Measurements from ENCODE around the gene HDAC11. TPM values are rescaled to one million over a fixed set of nuclear protein-coding genes. Genes with fewer than 3 reads are reported as not detected.

Gene HDAC11
- total RNA-seq, 1 experiment from 2014 or later = 12.0 TPM

DNA sequence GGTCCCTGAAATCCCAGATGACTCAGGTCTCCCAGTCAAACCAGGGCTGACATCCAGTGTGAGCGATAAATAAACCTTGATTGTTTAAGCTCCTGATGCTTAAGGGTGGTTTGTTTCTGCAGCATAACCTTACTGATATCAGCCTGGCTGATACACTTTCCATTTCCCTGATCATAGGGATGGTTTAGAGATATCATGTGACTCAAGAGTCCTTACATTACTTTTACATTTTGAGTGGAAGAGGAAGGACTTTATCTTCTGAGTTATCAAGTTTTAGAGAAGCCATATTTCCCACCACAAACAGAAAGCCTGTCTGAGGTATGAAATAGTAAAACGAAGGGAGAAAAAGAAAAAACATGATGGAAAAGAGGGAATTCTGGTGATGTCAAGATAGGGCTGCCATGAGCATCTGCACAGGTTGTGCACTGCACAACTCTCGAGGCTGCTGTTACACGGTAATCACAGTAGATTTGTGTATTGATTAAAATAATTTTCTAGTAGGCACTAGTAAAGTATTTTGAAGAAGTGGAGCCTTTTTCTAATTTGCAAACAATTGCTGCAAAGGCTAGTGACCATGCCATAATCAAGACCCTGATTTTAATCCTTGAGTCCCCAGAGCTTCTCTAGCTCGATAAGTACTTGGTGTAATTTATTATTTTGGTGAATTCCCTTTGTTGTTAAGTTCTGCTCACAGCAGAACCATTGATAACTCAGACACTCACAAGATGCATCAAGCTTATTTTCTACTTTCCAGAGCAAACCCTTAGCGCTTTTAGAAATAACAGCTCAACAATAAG lies 34.7 kb downstream of the HDAC11 start:
- ATAC-seq (no peak), DNase-seq (ENCODE audit: low spot score) (no peak)
- Mint-ChIP-seq H3K27ac (no peak overlapping the region), H3K27me3 (ENCODE audit: low read depth) (no peaks in the 10 kb centered on the region; the same call in 1 of the 2 replicates), H3K9me3 (no peaks in the 10 kb centered on the region), H3K4me1 (peaks cover 3% of the 10 kb centered on the region; the same call in 1 of the 2 replicates), H3K36me3 (no peaks in the 10 kb centered on the region), H3K4me3 (no peak overlapping the region)
- CTCF ChIA-PET = interaction anchor here (1.0 to 2.3 kb wide), 3 partner anchors 14 to 35 kb away, joined by 5 to 11 read pairs (median 9); partner anchors contain the start of gene HDAC11
- POLR2A ChIA-PET = no interaction called here
- TF ChIP-seq, protein P1, sequence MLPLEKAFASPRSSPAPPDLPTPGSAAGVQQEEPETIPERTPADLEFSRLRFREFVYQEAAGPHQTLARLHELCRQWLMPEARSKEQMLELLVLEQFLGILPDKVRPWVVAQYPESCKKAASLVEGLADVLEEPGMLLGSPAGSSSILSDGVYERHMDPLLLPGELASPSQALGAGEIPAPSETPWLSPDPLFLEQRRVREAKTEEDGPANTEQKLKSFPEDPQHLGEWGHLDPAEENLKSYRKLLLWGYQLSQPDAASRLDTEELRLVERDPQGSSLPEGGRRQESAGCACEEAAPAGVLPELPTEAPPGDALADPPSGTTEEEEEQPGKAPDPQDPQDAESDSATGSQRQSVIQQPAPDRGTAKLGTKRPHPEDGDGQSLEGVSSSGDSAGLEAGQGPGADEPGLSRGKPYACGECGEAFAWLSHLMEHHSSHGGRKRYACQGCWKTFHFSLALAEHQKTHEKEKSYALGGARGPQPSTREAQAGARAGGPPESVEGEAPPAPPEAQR (CRISPR knock-in tag; IDR thresholded peaks at IDR 0.05) = no peak
- no peak for TF ChIP-seq KAT7 (CRISPR knock-in tag; IDR thresholded peaks at IDR 0.05; ENCODE audit: borderline replicate concordance)
- TF ChIP-seq ZNF423 (CRISPR knock-in tag; IDR thresholded peaks at IDR 0.05) = no peak
- TF ChIP-seq, protein P2, sequence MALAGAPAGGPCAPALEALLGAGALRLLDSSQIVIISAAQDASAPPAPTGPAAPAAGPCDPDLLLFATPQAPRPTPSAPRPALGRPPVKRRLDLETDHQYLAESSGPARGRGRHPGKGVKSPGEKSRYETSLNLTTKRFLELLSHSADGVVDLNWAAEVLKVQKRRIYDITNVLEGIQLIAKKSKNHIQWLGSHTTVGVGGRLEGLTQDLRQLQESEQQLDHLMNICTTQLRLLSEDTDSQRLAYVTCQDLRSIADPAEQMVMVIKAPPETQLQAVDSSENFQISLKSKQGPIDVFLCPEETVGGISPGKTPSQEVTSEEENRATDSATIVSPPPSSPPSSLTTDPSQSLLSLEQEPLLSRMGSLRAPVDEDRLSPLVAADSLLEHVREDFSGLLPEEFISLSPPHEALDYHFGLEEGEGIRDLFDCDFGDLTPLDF (CRISPR knock-in tag; IDR thresholded peaks at IDR 0.05) = no peak
- no peak for TF ChIP-seq ZNF138 (CRISPR knock-in tag; conservative IDR thresholded peaks at IDR 0.05)
- TF ChIP-seq ZNF317 (CRISPR knock-in tag; IDR thresholded peaks at IDR 0.05; ENCODE audit: borderline replicate concordance, low read depth) = no peak
- TF ChIP-seq, protein P3, sequence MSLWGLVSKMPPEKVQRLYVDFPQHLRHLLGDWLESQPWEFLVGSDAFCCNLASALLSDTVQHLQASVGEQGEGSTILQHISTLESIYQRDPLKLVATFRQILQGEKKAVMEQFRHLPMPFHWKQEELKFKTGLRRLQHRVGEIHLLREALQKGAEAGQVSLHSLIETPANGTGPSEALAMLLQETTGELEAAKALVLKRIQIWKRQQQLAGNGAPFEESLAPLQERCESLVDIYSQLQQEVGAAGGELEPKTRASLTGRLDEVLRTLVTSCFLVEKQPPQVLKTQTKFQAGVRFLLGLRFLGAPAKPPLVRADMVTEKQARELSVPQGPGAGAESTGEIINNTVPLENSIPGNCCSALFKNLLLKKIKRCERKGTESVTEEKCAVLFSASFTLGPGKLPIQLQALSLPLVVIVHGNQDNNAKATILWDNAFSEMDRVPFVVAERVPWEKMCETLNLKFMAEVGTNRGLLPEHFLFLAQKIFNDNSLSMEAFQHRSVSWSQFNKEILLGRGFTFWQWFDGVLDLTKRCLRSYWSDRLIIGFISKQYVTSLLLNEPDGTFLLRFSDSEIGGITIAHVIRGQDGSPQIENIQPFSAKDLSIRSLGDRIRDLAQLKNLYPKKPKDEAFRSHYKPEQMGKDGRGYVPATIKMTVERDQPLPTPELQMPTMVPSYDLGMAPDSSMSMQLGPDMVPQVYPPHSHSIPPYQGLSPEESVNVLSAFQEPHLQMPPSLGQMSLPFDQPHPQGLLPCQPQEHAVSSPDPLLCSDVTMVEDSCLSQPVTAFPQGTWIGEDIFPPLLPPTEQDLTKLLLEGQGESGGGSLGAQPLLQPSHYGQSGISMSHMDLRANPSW (CRISPR knock-in tag; conservative IDR thresholded peaks at IDR 0.05; ENCODE audit: low read depth) = no peak
- TF ChIP-seq, protein P4, sequence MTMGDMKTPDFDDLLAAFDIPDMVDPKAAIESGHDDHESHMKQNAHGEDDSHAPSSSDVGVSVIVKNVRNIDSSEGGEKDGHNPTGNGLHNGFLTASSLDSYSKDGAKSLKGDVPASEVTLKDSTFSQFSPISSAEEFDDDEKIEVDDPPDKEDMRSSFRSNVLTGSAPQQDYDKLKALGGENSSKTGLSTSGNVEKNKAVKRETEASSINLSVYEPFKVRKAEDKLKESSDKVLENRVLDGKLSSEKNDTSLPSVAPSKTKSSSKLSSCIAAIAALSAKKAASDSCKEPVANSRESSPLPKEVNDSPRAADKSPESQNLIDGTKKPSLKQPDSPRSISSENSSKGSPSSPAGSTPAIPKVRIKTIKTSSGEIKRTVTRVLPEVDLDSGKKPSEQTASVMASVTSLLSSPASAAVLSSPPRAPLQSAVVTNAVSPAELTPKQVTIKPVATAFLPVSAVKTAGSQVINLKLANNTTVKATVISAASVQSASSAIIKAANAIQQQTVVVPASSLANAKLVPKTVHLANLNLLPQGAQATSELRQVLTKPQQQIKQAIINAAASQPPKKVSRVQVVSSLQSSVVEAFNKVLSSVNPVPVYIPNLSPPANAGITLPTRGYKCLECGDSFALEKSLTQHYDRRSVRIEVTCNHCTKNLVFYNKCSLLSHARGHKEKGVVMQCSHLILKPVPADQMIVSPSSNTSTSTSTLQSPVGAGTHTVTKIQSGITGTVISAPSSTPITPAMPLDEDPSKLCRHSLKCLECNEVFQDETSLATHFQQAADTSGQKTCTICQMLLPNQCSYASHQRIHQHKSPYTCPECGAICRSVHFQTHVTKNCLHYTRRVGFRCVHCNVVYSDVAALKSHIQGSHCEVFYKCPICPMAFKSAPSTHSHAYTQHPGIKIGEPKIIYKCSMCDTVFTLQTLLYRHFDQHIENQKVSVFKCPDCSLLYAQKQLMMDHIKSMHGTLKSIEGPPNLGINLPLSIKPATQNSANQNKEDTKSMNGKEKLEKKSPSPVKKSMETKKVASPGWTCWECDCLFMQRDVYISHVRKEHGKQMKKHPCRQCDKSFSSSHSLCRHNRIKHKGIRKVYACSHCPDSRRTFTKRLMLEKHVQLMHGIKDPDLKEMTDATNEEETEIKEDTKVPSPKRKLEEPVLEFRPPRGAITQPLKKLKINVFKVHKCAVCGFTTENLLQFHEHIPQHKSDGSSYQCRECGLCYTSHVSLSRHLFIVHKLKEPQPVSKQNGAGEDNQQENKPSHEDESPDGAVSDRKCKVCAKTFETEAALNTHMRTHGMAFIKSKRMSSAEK (CRISPR knock-in tag; IDR thresholded peaks at IDR 0.05; ENCODE audit: borderline replicate concordance) = no peak
- no peak for TF ChIP-seq PRRX2 (CRISPR knock-in tag; IDR thresholded peaks at IDR 0.05)
- TF ChIP-seq ZNF232 (CRISPR knock-in tag; IDR thresholded peaks at IDR 0.05) = no peak
- no peak for TF ChIP-seq ZNF219 (CRISPR knock-in tag; IDR thresholded peaks at IDR 0.05; ENCODE audit: borderline replicate concordance)
- TF ChIP-seq ESRRA (CRISPR knock-in tag; IDR thresholded peaks at IDR 0.05; ENCODE audit: borderline replicate concordance) = no peak
- TF ChIP-seq JAZF1 (CRISPR knock-in tag; IDR thresholded peaks at IDR 0.05) = no peak
- TF ChIP-seq, protein P5, sequence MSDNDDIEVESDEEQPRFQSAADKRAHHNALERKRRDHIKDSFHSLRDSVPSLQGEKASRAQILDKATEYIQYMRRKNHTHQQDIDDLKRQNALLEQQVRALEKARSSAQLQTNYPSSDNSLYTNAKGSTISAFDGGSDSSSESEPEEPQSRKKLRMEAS (CRISPR knock-in tag; IDR thresholded peaks at IDR 0.05) = no peak
- no peak for TF ChIP-seq FOXJ3 (CRISPR knock-in tag; IDR thresholded peaks at IDR 0.05; ENCODE audit: borderline replicate concordance)
- TF ChIP-seq TP53 (CRISPR knock-in tag; IDR thresholded peaks at IDR 0.05) = no peak
- TF ChIP-seq EMX1 (CRISPR knock-in tag; IDR thresholded peaks at IDR 0.05) = no peak
